ENCODE results near the gene DSC2. TPM values are rescaled to one million over a fixed set of nuclear protein-coding genes. Genes with fewer than 3 reads are reported as not detected.

Gene DSC2
- total RNA-seq, result 119 and 226 TPM in 2 replicates

GRCh38 chr18:31102025-31102684 is at the start of gene DSC2:
TSS of gene DSC2 (minus strand) at chr18:31102421. CDS start at chr18:31101971, 450 bp downstream.

GRCh38 chr18:31042406-31043181 is 59.6 kb downstream of the DSC2 start, which contains the start of gene DSC3:
TSS of gene DSC3 (minus strand) at chr18:31042742. CDS start at chr18:31042660, 82 bp downstream.

Other genes with a start within 250 kb of the DSC2 start
- 362 and 394 TPM in 2 replicates for gene DSC3, start 59.7 kb downstream of the DSC2 start, total RNA-seq
- 0.36 and 0.68 TPM in 2 replicates for gene DSC1, start 60.4 kb upstream of the DSC2 start, total RNA-seq
- gene DSG1, start 215.7 kb upstream of the DSC2 start, total RNA-seq, result 0.07 and 4.4 TPM in 2 replicates